Stimulated activated memory B cell treated with anti-CD40 and anti-IgM and Interleukin-4, amounts not matched to agents 10 μg/mL and 1 μg/mL and 100 μg/mL, for 72 hours (primary cell): ENCODE data around the gene HSD17B1.
A peak's percentile ranks its signal among the peaks of the same experiment; 100 is the strongest.
"Not testable (repeated sequence)": the region's sequence is repeated elsewhere in the genome, so short reads cannot be mapped to it uniquely, and the experiment has no call there.

Experiments
- ATAC-seq: fragments of 150-1000 bp; cut with Tn5 transposase; 2 replicates; pipeline ENCODE4 v1.10.0; 2021
- H3K27ac Mint-ChIP-seq: one replicate; pipeline ENCODE4 v1.8.0; 2022; ENCODE audit warnings: mild to moderate bottlenecking, mixed read lengths
- H3K27me3 Mint-ChIP-seq: one replicate; pipeline ENCODE4 v1.8.0; 2022; ENCODE audit warnings: mixed read lengths
- H3K36me3 Mint-ChIP-seq: one replicate; pipeline ENCODE4 v1.8.0; 2022; ENCODE audit warnings: mixed read lengths
- H3K4me1 Mint-ChIP-seq: one replicate; pipeline ENCODE4 v1.8.0; 2022; ENCODE audit warnings: mixed read lengths
- H3K4me3 Mint-ChIP-seq: one replicate; pipeline ENCODE4 v1.8.0; 2022; ENCODE audit warnings: mild to moderate bottlenecking, moderate library complexity, mixed read lengths
- H3K9me3 Mint-ChIP-seq: one replicate; pipeline ENCODE4 v1.8.0; 2022; ENCODE audit warnings: mixed read lengths

Gene HSD17B1

DNA sequence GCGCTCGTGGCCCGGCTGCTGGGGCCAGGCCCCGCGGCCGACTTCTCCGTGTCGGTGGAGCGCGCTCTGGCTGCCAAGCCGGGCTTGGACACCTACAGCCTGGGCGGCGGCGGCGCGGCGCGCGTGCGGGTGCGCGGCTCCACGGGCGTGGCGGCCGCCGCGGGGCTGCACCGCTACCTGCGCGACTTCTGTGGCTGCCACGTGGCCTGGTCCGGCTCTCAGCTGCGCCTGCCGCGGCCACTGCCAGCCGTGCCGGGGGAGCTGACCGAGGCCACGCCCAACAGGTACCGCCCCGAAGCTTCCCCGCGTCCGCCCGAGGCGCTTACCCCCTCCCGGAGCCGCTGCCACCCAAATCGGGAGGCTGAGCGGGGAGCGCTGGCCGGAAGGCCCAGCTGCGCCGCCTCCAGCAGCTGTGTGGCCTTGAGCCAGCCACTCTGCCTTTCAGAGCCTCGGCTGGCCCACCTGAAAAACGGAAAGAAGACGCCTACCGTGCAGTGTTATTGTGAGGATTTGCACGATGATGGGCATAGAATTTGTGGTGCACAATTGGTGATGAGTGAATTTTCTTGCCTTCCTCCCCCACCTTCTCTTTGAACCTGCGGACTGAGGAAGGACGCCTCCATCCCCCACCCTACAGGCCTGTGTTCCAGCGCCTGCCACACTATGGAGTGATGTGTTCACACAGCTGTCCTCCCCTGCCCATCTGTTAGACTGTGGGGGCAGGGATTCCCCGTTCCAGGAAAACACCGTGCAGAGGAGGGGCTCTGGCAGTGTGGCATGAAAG, 16.2 kb upstream of the HSD17B1 start:
- peak; percentile 87 for ATAC-seq
- Mint-ChIP-seq H3K4me3 (peak overlapping the region; percentile 95), H3K4me1 (peaks cover 32% of the 10 kb centered on the region), H3K36me3 (peaks cover 31% of the 10 kb centered on the region), H3K27me3 (no peaks in the 10 kb centered on the region), H3K9me3 (no peaks in the 10 kb centered on the region), H3K27ac (peak overlapping the region; percentile 89)

DNA sequence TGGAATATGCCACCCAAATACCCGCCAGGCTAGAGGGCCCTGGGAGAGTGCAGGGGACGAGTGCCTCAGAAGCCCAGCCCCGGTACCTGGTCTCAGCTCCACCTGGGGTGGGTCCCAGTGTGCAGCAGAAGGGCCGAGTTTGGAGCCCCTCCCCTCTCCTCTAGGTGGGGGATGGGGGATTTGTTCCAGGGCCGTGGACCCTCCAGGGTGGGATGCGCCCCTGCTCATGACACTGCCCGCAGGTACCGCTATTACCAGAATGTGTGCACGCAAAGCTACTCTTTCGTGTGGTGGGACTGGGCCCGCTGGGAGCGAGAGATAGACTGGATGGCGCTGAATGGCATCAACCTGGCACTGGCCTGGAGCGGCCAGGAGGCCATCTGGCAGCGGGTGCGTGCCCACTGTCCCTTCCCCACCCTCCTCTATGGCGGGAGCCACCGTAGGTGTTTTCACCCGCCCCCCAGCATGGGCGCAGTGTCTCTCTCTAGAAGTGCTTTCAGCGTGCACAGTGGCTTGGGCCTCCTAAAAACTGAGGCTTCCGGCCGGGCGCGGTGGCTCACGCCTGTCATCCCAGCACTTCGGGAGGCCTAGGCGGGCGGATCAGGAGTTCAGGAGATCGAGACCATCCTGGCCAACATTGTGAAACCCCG, 15.4 kb upstream of the HSD17B1 start:
- no peak for ATAC-seq
- H3K27me3 Mint-ChIP-seq, result no peaks in the 10 kb centered on the region
- H3K9me3 Mint-ChIP-seq, result no peaks in the 10 kb centered on the region
- H3K36me3 Mint-ChIP-seq, result peaks cover 31% of the 10 kb centered on the region
- H3K4me1 Mint-ChIP-seq, result peaks cover 28% of the 10 kb centered on the region
- H3K27ac Mint-ChIP-seq, result peak overlapping the region; percentile 89
- H3K4me3 Mint-ChIP-seq, result peak overlapping the region; percentile 95

DNA sequence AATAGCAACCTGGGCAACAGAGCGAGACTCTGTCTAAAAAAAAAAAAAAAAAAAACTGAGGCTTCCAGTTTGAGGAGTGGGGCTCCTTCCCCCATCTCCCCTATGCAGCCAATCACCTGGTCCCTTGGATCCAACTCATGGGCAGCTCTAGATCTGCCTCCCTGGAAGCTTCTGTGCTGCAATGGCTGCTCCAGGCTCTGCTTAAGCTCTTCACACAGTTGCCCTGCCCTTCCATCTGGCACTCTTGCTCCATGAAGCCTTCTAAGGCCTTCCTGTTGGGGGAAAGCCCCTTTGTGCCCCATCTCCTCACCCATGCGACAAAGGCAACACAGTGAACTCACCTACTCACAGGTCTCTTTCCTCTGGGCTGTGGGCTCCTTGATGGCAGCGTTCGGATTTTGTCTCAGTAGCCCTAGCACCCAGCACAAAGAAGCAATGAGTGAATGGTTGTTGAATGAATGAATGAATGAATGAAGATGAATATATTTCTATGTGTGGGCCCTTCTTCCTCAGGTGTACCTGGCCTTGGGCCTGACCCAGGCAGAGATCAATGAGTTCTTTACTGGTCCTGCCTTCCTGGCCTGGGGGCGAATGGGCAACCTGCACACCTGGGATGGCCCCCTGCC, 14.8 kb upstream of the HSD17B1 start:
- peaks cover 28% of the 10 kb centered on the region for H3K4me1 Mint-ChIP-seq
- H3K4me3 Mint-ChIP-seq, result peak overlapping the region; percentile 68
- H3K36me3 Mint-ChIP-seq, result peaks cover 35% of the 10 kb centered on the region
- ATAC-seq, result no peak
- no peaks in the 10 kb centered on the region for H3K27me3 Mint-ChIP-seq
- H3K9me3 Mint-ChIP-seq, result no peaks in the 10 kb centered on the region
- H3K27ac Mint-ChIP-seq, result peak overlapping the region; percentile 76

DNA sequence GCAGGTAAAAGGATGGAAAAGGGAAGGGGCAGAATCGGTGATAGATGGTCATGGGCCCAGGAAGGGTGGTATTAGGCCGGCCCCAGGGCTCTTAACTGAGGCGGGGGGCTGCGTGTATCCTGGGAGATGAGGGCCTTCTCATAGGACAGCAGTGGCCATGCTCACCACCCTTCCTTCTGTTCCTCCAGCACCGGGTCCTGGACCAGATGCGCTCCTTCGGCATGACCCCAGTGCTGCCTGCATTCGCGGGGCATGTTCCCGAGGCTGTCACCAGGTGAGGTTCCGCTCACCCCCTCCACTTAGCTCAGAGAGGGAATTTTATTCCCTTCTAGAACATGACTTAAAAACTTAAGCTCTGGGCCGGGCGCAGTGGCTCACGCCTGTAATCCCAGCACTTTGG, 14.2 kb upstream of the HSD17B1 start:
- no peaks in the 10 kb centered on the region for H3K27me3 Mint-ChIP-seq
- H3K27ac Mint-ChIP-seq, result peak overlapping the region; percentile 76
- no peak for ATAC-seq
- H3K4me3 Mint-ChIP-seq, result no peak overlapping the region
- peaks cover 28% of the 10 kb centered on the region for H3K4me1 Mint-ChIP-seq
- H3K36me3 Mint-ChIP-seq, result peaks cover 40% of the 10 kb centered on the region
- H3K9me3 Mint-ChIP-seq, result no peaks in the 10 kb centered on the region

DNA sequence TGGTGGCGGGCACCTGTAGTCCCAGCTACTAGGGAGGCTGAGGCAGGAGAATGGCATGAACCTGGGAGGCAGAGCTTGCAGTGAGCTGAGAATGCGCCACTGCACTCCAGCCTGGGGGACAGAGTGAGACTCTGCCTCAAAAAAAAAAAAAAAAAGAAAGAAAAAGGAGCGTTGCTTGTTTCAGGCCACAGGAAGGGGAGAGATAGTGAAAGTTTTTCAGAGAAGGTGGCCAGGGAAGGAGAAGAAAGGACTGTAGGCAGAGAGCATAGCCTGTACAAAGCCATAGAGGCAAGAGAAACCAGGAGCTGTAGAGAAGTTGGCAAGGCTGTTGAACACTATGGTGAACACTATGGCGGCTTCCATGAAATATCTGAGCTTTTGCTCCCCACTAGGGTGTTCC, 12.2 kb upstream of the HSD17B1 start:
- Mint-ChIP-seq H3K36me3 (peaks cover 40% of the 10 kb centered on the region), H3K27ac (peak overlapping the region; percentile 14), H3K4me1 (peaks cover 25% of the 10 kb centered on the region)
- ATAC-seq, H3K27me3 Mint-ChIP-seq, H3K4me3 Mint-ChIP-seq, H3K9me3 Mint-ChIP-seq: not testable (repeated sequence)

DNA sequence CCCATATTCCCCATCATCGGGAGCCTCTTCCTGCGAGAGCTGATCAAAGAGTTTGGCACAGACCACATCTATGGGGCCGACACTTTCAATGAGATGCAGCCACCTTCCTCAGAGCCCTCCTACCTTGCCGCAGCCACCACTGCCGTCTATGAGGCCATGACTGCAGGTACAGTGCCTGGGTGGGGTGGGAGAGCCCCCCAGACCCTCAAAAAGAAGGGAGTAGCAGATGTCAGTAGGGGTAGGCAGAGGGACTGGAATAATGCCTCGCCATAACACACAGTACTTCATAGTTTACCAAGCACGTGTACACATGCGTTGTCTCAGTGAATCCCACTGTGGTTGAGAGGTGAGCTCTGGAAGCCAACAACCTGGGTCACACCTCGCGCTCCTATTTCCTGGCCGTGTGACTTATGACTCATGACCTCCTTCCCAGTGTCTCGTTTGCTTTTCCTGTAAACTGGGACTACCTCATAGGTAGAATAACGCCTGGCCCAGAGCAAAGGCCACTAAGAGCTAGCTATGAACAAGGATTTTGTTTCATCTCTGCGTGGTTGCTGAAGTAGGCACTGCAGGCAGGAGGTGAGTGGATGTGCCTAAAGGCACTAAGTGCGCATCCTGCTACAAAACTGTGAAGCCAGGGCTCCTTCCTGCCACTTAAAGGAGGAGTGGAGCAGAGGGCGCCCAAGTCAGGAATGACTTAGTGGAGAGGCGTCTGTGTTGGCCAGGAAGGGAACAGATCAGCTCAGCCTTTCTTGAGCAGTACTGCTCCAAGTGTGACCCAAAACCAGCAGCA, 11.5 kb upstream of the HSD17B1 start:
- H3K4me3 Mint-ChIP-seq, result no peak overlapping the region
- H3K27ac Mint-ChIP-seq, result peak overlapping the region; percentile 14
- H3K36me3 Mint-ChIP-seq, result peaks cover 40% of the 10 kb centered on the region
- peaks cover 21% of the 10 kb centered on the region for H3K4me1 Mint-ChIP-seq
- H3K27me3 Mint-ChIP-seq, result no peaks in the 10 kb centered on the region
- H3K9me3 Mint-ChIP-seq, result no peaks in the 10 kb centered on the region
- ATAC-seq, result no peak

DNA sequence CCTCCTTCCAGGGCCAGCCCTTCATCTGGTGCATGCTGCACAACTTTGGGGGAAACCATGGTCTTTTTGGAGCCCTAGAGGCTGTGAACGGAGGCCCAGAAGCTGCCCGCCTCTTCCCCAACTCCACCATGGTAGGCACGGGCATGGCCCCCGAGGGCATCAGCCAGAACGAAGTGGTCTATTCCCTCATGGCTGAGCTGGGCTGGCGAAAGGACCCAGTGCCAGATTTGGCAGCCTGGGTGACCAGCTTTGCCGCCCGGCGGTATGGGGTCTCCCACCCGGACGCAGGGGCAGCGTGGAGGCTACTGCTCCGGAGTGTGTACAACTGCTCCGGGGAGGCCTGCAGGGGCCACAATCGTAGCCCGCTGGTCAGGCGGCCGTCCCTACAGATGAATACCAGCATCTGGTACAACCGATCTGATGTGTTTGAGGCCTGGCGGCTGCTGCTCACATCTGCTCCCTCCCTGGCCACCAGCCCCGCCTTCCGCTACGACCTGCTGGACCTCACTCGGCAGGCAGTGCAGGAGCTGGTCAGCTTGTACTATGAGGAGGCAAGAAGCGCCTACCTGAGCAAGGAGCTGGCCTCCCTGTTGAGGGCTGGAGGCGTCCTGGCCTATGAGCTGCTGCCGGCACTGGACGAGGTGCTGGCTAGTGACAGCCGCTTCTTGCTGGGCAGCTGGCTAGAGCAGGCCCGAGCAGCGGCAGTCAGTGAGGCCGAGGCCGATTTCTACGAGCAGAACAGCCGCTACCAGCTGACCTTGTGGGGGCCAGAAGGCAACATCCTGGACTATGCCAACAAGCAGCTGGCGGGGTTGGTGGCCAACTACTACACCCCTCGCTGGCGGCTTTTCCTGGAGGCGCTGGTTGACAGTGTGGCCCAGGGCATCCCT, 9.3 kb upstream of the HSD17B1 start:
- Mint-ChIP-seq H3K27ac (no peak overlapping the region), H3K36me3 (peaks cover 34% of the 10 kb centered on the region), H3K4me3 (no peak overlapping the region), H3K9me3 (no peaks in the 10 kb centered on the region), H3K27me3 (no peaks in the 10 kb centered on the region), H3K4me1 (peaks cover 9% of the 10 kb centered on the region)
- no peak for ATAC-seq

DNA sequence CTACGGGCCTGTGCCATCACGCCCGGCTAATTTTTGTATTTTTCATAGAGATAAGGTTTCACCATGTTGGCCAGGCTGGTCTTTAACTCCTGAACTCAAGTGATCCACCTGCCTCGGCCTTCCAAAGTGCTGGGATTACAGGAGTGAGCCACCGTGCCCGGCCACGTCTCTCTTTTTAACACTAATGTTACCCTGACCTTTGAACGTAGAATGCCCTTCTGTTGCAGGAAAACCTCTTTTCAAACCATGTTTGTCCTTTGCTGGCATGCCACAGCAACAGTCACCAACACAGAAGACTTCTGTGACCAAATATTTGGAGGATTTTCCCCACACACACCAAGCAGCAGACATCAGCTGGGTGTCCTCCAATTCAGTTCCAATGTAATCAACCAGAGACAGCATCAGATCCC, 7.8 kb upstream of the HSD17B1 start:
- Mint-ChIP-seq H3K27me3 (no peaks in the 10 kb centered on the region), H3K4me3 (no peak overlapping the region), H3K9me3 (no peaks in the 10 kb centered on the region), H3K4me1 (peaks cover 19% of the 10 kb centered on the region), H3K36me3 (peaks cover 26% of the 10 kb centered on the region), H3K27ac (no peak overlapping the region)
- no peak for ATAC-seq

DNA sequence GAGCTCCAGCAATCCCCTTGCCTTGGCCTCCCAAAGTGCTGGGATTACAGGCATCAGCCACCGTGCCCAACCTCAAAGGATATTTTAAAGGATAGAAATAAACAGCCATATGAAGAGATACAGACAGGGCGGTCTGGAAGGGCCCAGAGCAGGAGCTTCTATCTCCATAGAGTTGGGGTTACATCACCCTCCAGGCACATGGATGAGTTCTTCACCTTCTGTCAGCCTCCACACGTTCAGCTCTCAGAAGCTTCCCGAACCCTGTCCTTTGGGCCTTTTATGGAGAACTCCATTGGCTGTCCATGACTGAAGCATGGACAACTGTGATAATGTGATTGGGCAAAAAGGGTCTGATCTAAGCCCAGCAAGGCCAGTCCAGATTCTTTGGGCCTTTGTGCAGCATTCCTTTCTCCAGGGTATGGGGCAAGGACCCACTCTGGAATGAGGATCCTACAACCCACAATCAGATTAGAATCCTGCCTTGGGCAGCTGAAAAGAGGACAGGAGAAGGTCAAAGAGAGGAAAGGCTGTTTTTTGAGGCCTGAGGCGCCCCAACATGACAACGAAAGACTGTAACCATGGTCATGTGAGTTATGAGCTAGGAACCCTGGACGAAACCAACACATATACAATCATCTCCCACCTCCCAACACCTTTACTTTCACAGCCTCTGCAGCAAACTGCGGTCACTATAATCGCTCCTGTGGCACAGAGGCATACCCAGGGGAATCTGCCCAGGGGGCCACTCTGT, 6.8 kb upstream of the HSD17B1 start:
- ATAC-seq, H3K9me3 Mint-ChIP-seq, H3K4me3 Mint-ChIP-seq, H3K27me3 Mint-ChIP-seq, H3K27ac Mint-ChIP-seq: not testable (repeated sequence)
- Mint-ChIP-seq H3K4me1 (peaks cover 23% of the 10 kb centered on the region), H3K36me3 (peaks cover 15% of the 10 kb centered on the region)

DNA sequence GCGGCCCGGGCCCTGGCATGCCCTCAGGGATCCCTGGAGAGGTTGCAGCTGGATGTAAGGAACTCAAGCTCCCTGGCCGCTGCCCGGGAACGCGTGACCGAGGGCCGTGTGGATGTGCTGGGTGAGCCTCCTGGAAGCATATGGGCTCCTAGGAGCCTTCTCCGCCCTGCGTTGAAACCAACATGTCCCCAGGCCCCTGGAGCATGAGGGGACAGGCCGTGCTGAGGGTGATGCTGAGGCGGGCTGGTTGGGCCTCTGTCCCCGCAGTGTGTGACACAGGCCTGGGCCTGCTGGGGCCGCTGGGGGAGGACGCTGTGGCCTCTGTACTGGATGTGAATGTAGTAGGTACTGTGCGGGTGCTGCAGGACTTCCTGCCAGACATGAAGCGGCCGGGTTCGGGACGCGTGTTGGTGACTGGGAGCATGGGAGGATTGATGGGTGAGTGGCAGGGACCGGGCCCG, 5.7 kb upstream of the HSD17B1 start:
- H3K27me3 Mint-ChIP-seq, result no peaks in the 10 kb centered on the region
- peak overlapping the region; percentile 63 for H3K27ac Mint-ChIP-seq
- peak overlapping the region; percentile 33 for H3K4me3 Mint-ChIP-seq
- H3K36me3 Mint-ChIP-seq, result peaks cover 9% of the 10 kb centered on the region
- no peaks in the 10 kb centered on the region for H3K9me3 Mint-ChIP-seq
- H3K4me1 Mint-ChIP-seq, result peaks cover 30% of the 10 kb centered on the region
- ATAC-seq, result no peak

DNA sequence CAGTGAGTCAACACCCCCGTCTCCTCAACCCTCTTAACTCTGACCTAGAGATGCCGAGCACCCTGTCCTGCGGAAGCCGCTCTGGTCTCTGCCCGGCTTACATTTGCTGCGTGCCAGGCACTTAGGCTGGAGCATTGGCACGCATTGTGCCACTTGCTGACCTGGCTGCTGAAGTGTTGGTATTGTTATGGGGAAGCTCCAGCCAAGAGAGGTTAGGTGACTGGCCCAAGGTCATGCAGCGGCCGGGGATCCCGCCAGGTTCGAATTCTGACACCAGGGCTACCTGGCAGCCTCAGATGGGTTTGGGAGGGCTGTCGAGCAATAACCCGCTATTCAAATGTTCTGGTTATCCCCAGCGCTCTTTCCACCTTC, 5.0 kb upstream of the HSD17B1 start:
- Mint-ChIP-seq H3K9me3 (no peaks in the 10 kb centered on the region), H3K36me3 (peaks cover 8% of the 10 kb centered on the region), H3K27ac (no peak overlapping the region), H3K4me1 (peaks cover 33% of the 10 kb centered on the region), H3K4me3 (peak overlapping the region; percentile 45), H3K27me3 (no peaks in the 10 kb centered on the region)
- ATAC-seq, result no peak

DNA sequence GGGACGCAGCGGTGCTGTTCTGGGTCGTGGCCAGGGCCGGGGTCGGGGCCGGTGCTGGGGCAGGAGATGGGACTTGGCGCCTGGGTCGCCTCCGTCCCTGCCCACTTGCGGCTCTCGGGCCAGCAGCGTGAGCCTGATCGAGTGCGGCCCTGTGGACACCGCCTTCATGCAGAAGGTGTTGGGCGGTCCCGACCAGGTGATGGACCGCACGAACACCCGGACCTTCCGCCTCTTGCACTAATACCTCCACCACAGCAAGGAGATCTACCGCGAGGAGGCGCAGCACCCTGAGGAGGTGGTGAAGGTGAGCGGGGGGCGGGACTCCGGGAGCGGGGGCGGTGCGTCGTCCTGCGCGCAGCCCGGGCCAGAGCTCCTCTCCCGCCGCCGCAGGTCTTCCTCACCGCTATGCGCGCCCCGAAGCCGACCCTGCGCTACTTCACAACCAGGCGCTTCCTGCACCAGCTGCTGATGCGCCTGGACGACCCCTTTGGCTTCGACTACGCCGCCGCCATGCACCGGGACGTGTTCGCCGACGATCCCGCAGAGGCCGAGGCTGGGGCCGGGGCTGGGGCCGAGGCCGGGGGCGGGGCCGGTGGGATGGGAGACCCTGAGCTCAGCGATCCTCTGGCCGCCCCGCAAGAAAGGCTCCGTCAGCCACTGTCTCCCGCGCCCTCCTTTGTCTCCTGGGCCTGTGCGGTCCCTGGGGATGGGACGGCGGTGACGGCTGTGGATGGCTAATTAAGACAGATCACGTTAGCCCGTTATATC, 4.5 kb upstream of the HSD17B1 start:
- no peaks in the 10 kb centered on the region for H3K9me3 Mint-ChIP-seq
- H3K27ac Mint-ChIP-seq, result no peak overlapping the region
- H3K36me3 Mint-ChIP-seq, result peaks cover 2% of the 10 kb centered on the region
- peak overlapping the region; percentile 45 for H3K4me3 Mint-ChIP-seq
- no peaks in the 10 kb centered on the region for H3K27me3 Mint-ChIP-seq
- ATAC-seq, result peak; percentile 94
- peaks cover 38% of the 10 kb centered on the region for H3K4me1 Mint-ChIP-seq

DNA sequence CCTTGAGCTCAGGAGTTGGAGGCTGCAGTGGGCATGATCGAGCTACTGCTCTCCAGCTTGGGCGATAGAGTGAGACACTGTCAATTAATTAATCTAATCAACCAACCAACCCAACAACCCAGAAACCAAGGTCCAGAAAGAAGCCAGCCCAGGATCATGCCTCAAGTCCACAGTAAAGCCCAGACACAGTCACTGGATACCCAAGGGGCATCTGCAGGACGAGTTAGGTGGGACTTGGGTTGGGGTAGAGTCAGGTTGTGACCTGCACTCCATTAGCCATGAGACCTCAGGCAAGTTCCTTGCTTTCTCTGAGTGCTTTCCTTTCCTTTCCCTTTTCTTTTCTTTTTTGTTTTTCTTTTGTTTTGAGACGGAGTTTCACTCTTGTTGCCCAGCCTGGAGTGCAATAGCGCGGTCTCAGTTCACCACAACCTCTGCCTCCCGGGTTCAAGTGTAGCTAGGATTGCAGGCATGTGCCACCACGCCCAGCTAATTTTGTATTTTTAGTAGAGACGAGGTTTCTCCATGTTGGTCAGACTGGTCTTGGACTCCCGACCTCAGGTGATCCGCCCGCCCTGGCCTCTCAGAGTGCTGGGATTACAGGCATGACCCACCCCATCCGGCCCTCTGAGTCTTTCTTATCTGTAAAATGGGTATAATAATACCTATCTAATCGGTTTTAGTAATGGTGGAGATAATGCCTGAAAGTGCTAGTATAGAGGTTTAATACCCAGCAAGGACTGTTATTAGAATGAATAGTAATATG, 3.5 kb upstream of the HSD17B1 start:
- H3K9me3 Mint-ChIP-seq, result no peaks in the 10 kb centered on the region
- no peak overlapping the region for H3K27ac Mint-ChIP-seq
- H3K4me3 Mint-ChIP-seq, result peak overlapping the region; percentile 45
- H3K4me1 Mint-ChIP-seq, result peaks cover 47% of the 10 kb centered on the region
- H3K27me3 Mint-ChIP-seq, result no peaks in the 10 kb centered on the region
- ATAC-seq, result no peak
- H3K36me3 Mint-ChIP-seq, result no peaks in the 10 kb centered on the region
